Naive thymus-derived CD4-positive, alpha-beta T cell (primary cell): Measurements from ENCODE around the gene EEF1G. TPM values are rescaled to one million over a fixed set of nuclear protein-coding genes. Genes with fewer than 3 reads are reported as not detected.

ENCODE experiments used
- ATAC-seq: fragments of 150-1000 bp; cut with Tn5 transposase; 2 replicates; pipeline ENCODE4 v1.10.0; 2021; ENCODE audit warnings: mild to moderate bottlenecking, moderate library complexity
- CTCF ChIA-PET: fragments of 350-600 bp; sonication (Branson Sonifier 250); formaldehyde crosslinking; loops from one replicate; lab custom pipeline; 2021; ENCODE audit warnings: antibody characterized with exemption; lab: Charles Lee
- POLR2A ChIA-PET: fragments of 350-600 bp; sonication (Branson Sonifier 250); formaldehyde crosslinking; loops from one replicate; lab custom pipeline; 2021; ENCODE audit warnings: antibody characterized with exemption, inconsistent platforms; lab: Charles Lee
- DNase-seq, 9 donors: peaks; one replicate each; pipeline versions ENCODE4 v3.0.0 to v3.0.0-alpha.2; 2020 to 2022; ENCODE audit warnings: mixed read lengths in 1 of 9
- H3K27ac ChIP-seq: one replicate; pipeline ENCODE4 v1.7.0; 2013; ENCODE audit warnings: mild to moderate bottlenecking, low read depth, low read length, moderate library complexity
- H3K27me3 ChIP-seq, 2 donors: one replicate each; pipeline ENCODE4 v1.7.0; 2013; ENCODE audit warnings: low read length in 2 of 2, mild to moderate bottlenecking in 2 of 2, moderate library complexity in 2 of 2; ENCODE audit not compliant: control insufficient read depth in 2 of 2, insufficient read depth in 2 of 2
- H3K36me3 ChIP-seq, 3 experiments: 1 replicate in 2 of 3; 2 replicates in 1 of 3; pipeline ENCODE4 v1.7.0; 2013; ENCODE audit warnings: low read length in 3 of 3, mild to moderate bottlenecking in 3 of 3, moderate library complexity in 1 of 3; ENCODE audit not compliant: insufficient read depth in 3 of 3, control insufficient read depth in 2 of 3
- H3K4me1 ChIP-seq, 2 donors: one replicate each; pipeline ENCODE4 v1.7.0; 2013; ENCODE audit warnings: low read length in 2 of 2, mild to moderate bottlenecking in 2 of 2, moderate library complexity in 1 of 2; ENCODE audit not compliant: control insufficient read depth in 2 of 2, insufficient read depth in 2 of 2
- H3K4me3 ChIP-seq: 2 replicates; pipeline ENCODE4 v1.7.0; 2013; ENCODE audit warnings: mild to moderate bottlenecking, low read length
- H3K9me3 ChIP-seq, 3 experiments: 1 replicate in 2 of 3; 2 replicates in 1 of 3; pipeline ENCODE4 v1.7.0; 2013; ENCODE audit warnings: low read length in 3 of 3; ENCODE audit not compliant: control insufficient read depth in 2 of 3
- H3K27ac Mint-ChIP-seq, 9 donors: one replicate each; pipeline ENCODE4 v1.8.0; 2020 to 2022; ENCODE audit warnings: mixed read lengths in 9 of 9, mild to moderate bottlenecking in 8 of 9, moderate library complexity in 5 of 9, inconsistent platforms in 2 of 9
- H3K27me3 Mint-ChIP-seq, 5 donors: one replicate each; pipeline ENCODE4 v1.8.0; 2021 to 2022; ENCODE audit warnings: mixed read lengths in 5 of 5, mild to moderate bottlenecking in 1 of 5
- H3K36me3 Mint-ChIP-seq, 5 donors: one replicate each; pipeline ENCODE4 v1.8.0; 2020 to 2022; ENCODE audit warnings: mixed read lengths in 5 of 5, mild to moderate bottlenecking in 3 of 5, inconsistent platforms in 1 of 5
- H3K4me1 Mint-ChIP-seq, 7 donors: one replicate each; pipeline ENCODE4 v1.8.0; 2020 to 2022; ENCODE audit warnings: mixed read lengths in 7 of 7, mild to moderate bottlenecking in 3 of 7, inconsistent platforms in 1 of 7
- H3K4me3 Mint-ChIP-seq, 10 donors: one replicate each; pipeline ENCODE4 v1.8.0; 2020 to 2022; ENCODE audit warnings: mild to moderate bottlenecking in 10 of 10, mixed read lengths in 10 of 10, moderate library complexity in 6 of 10, inconsistent platforms in 2 of 10
- H3K9me3 Mint-ChIP-seq, 11 donors: one replicate each; pipeline ENCODE4 v1.8.0; 2020 to 2022; ENCODE audit warnings: mixed read lengths in 11 of 11, mild to moderate bottlenecking in 4 of 11, inconsistent platforms in 1 of 11, moderate library complexity in 1 of 11
- intact Hi-C, 2 donors: fragments of 100-400 bp; cut with micrococcal nuclease; formaldehyde crosslinking; loops; one replicate each; pipeline ENCODE4 v1.15.1; 2023
- polyA plus RNA-seq, 2 donors: library from polyadenylated mRNA; unstranded; fragments of 300-500 nt; fragmentation: Illumina TruSeq; gene quantifications; one replicate each; pipeline ENCODE4 v1.2.3, GENCODE V29; 2021
- total RNA-seq, 6 experiments: library from RNA in 5 of 6; stranded (reverse) in 5 of 6; gene quantifications; 1 replicate in 5 of 6; 2 replicates in 1 of 6; pipeline ENCODE4 v1.2.3 and lab custom pipeline; 2021 to 2026

EEF1G gene
- total and polyA plus RNA-seq, 7 experiments from 2014 or later, result 1,186 to 2,550 (median 2,338) TPM

GRCh38 chr11:62602141-62603071, 28.7 kb upstream of the EEF1G start:
- ChIA-PET CTCF (interaction anchor here (0.5 to 1.3 kb wide), 6 partner anchors 9 to 1551 kb away, joined by 3 to 13 read pairs (median 3); partner anchors contain the start of genes ROM1 and TUT1), POLR2A (interaction anchor here (0.9 to 15.2 kb wide), 24 partner anchors 5 to 279 kb away, joined by 3 to 219 read pairs (median 9); partner anchors contain the start of genes B3GAT3, BSCL2, C11orf98 and CSKMT)
- Mint-ChIP-seq H3K4me1 (peaks cover 45 to 60% (median 50%) of the 10 kb centered on the region in 7 donors), H3K9me3 (peaks cover 0 to 1% (median 0%) of the 10 kb centered on the region in 11 donors), H3K27ac (peak overlapping the region; percentile 90 to 98 (median 97)), H3K27me3 (no peaks in the 10 kb centered on the region), H3K36me3 (peaks cover 11 to 51% (median 35%) of the 10 kb centered on the region in 5 donors), H3K4me3 (peak overlapping the region; percentile 85 to 99 (median 94))
- ATAC-seq, result no peak
- H3K4me1 ChIP-seq, result peaks cover 15 to 23% of the 10 kb centered on the region in 2 donors
- intact Hi-C loops, result loop anchor here in 1 of 2 donors (5.0 kb wide), 1 partner anchor 255 kb away; no protein-coding TSS in a partner anchor
- H3K27ac ChIP-seq, result peak overlapping the region; percentile 98
- H3K27me3 ChIP-seq, result no peaks in the 10 kb centered on the region
- DNase-seq, result peak in 1 of 9 donors; percentile 28
- peaks cover 11 to 60% (median 18%) of the 10 kb centered on the region in 3 experiments for H3K36me3 ChIP-seq
- H3K4me3 ChIP-seq, result peak overlapping the region; percentile 71
- no peaks in the 10 kb centered on the region for H3K9me3 ChIP-seq

- Histone ChIP-seq H3K4me3 (peak within 1 kb of the TSS; percentile 71), H3K27me3 (no peaks in the 10 kb centered on the region), H3K36me3 (peaks cover 12 to 60% (median 25%) of the 10 kb centered on the region in 3 experiments), H3K9me3 (no peaks in the 10 kb centered on the region), H3K4me1 (peaks cover 16 to 23% of the 10 kb centered on the region in 2 donors), H3K27ac (peak within 1 kb of the TSS; percentile 98)
- no peaks in the 10 kb centered on the region for H3K27me3 Mint-ChIP-seq
- peaks cover 0 to 1% (median 0%) of the 10 kb centered on the region in 11 donors for H3K9me3 Mint-ChIP-seq
- peak within 1 kb of the TSS; percentile 85 to 99 (median 94) for H3K4me3 Mint-ChIP-seq
- H3K36me3 Mint-ChIP-seq, result peaks cover 11 to 55% (median 37%) of the 10 kb centered on the region in 5 donors
- intact Hi-C loops, result loop anchor here (1.0 to 5.0 kb wide), 6 partner anchors 11 to 256 kb away; partner anchors contain the start of genes EML3 (in 1 of the 2), GANAB (in 1 of the 2), HNRNPUL2 (in 1 of the 2) and UBXN1 (in 1 of the 2)
- peaks cover 43 to 64% (median 54%) of the 10 kb centered on the region in 7 donors for H3K4me1 Mint-ChIP-seq
- ATAC-seq (peak; percentile 85), DNase-seq (peak; percentile 98 to 100 (median 100))
- ChIA-PET CTCF (interaction anchor here (0.6 to 1.3 kb wide), 6 partner anchors 9 to 207 kb away, joined by 3 to 13 read pairs (median 3); partner anchors contain the start of genes ROM1 and TUT1), POLR2A (interaction anchor here (0.5 to 15.2 kb wide), 29 partner anchors 7 to 280 kb away, joined by 3 to 219 read pairs (median 5); partner anchors contain the start of genes B3GAT3, BSCL2, C11orf98 and CSKMT)
- peak within 1 kb of the TSS; percentile 90 to 98 (median 97) for H3K27ac Mint-ChIP-seq
Observed at GRCh38 chr11:62601372-62602140, 27.9 kb upstream of the EEF1G start, which contains the start of gene MTA2. Gene MTA2, minus strand, starts transcription at chr11:62601865. Its CDS starts 415 bp downstream, at chr11:62601450.

- peak overlapping the region; percentile 90 to 98 (median 97) for H3K27ac Mint-ChIP-seq
- H3K27me3 ChIP-seq, result no peaks in the 10 kb centered on the region
- peaks cover 43 to 64% (median 51%) of the 10 kb centered on the region in 7 donors for H3K4me1 Mint-ChIP-seq
- peaks cover 12 to 62% (median 30%) of the 10 kb centered on the region in 3 experiments for H3K36me3 ChIP-seq
- H3K4me3 ChIP-seq, result peak overlapping the region; percentile 71
- no peaks in the 10 kb centered on the region for H3K27me3 Mint-ChIP-seq
- H3K27ac ChIP-seq, result peak overlapping the region; percentile 98
- ATAC-seq (no peak), DNase-seq (peak in 1 of 9 donors; percentile 66)
- peaks cover 19 to 23% of the 10 kb centered on the region in 2 donors for H3K4me1 ChIP-seq
- no peaks in the 10 kb centered on the region for H3K9me3 ChIP-seq
- H3K9me3 Mint-ChIP-seq, result peaks cover 0 to 1% (median 0%) of the 10 kb centered on the region in 11 donors
- H3K36me3 Mint-ChIP-seq, result peaks cover 11 to 56% (median 39%) of the 10 kb centered on the region in 5 donors
- ChIA-PET CTCF (interaction anchor here (0.6 to 1.3 kb wide), 4 partner anchors 9 to 95 kb away, joined by 3 to 13 read pairs (median 6); partner anchors contain the start of gene TUT1), POLR2A (interaction anchor here (1.0 to 15.2 kb wide), 25 partner anchors 7 to 280 kb away, joined by 3 to 219 read pairs (median 7); partner anchors contain the start of genes B3GAT3, C11orf98, CSKMT and EEF1G)
- intact Hi-C loops, result loop anchor here (1.0 to 5.0 kb wide), 6 partner anchors 11 to 256 kb away; partner anchors contain the start of genes EML3 (in 1 of the 2), GANAB (in 1 of the 2), HNRNPUL2 (in 1 of the 2) and UBXN1 (in 1 of the 2)
- H3K4me3 Mint-ChIP-seq, result peak overlapping the region; percentile 85 to 99 (median 94)
Observed at GRCh38 chr11:62601122-62601371, 27.4 kb upstream of the EEF1G start.

DNA sequence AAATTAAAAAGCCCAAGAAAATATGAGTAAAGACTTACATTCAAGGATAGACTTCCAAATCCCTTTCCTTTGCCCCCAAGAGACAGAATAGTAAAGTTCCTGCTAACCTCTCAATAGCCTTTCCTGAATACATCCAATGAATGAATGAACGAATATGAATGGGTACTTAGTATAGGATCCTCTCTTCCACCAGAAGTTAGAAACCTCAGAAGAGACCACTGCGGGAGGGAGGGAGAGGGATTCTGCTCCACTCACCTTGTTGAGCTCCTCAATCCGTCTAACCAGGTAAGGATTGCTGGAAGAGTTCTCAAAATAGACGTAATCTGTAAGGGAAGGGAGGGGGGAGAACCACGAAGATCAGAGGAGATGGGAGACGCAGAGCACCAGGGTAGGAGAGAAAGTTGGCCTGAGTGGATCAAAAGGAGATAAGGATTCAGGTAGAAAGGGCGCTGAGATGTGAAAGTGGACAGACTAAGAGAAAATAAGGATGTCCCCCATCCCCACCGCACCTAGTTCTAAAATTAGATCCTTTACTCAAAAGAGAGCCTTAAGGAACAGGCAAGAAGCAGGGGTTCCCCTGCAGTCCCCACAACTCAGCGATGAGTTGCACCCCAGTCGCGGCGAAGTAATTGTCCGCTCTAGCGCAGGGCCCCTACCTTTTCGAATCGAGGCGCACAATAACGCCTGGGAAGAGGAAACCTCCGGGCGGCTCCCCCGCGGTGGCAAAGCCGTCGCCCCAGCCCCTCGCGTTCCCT, 26.9 kb upstream of the EEF1G start:
- Mint-ChIP-seq H3K27me3 (no peaks in the 10 kb centered on the region), H3K36me3 (peaks cover 13 to 59% (median 42%) of the 10 kb centered on the region in 5 donors), H3K9me3 (peaks cover 0 to 1% (median 0%) of the 10 kb centered on the region in 11 donors), H3K4me1 (peaks cover 44 to 66% (median 51%) of the 10 kb centered on the region in 7 donors), H3K4me3 (peak overlapping the region; percentile 85 to 99 (median 94)), H3K27ac (peak overlapping the region; percentile 90 to 98 (median 97))
- Histone ChIP-seq H3K36me3 (peaks cover 12 to 62% (median 35%) of the 10 kb centered on the region in 3 experiments), H3K9me3 (no peaks in the 10 kb centered on the region), H3K27ac (peak overlapping the region; percentile 98), H3K4me3 (peak overlapping the region; percentile 71), H3K27me3 (no peaks in the 10 kb centered on the region), H3K4me1 (peaks cover 19 to 23% of the 10 kb centered on the region in 2 donors)
- ATAC-seq (no peak), DNase-seq (peak in 3 of 9 donors; percentile 21 to 34 (median 24))
- intact Hi-C loops, result loop anchor here (1.0 to 5.0 kb wide), 6 partner anchors 12 to 257 kb away; partner anchors contain the start of genes EML3 (in 1 of the 2), GANAB (in 1 of the 2), HNRNPUL2 (in 1 of the 2) and UBXN1 (in 1 of the 2)
- ChIA-PET POLR2A (interaction anchor here (1.0 to 15.2 kb wide), 26 partner anchors 8 to 254 kb away, joined by 3 to 219 read pairs (median 8); partner anchors contain the start of genes B3GAT3, C11orf98, CSKMT and EEF1G), CTCF (interaction anchor here (0.6 to 1.7 kb wide), 4 partner anchors 9 to 254 kb away, joined by 3 to 8 read pairs (median 4); partner anchors contain the start of gene TUT1)

DNA sequence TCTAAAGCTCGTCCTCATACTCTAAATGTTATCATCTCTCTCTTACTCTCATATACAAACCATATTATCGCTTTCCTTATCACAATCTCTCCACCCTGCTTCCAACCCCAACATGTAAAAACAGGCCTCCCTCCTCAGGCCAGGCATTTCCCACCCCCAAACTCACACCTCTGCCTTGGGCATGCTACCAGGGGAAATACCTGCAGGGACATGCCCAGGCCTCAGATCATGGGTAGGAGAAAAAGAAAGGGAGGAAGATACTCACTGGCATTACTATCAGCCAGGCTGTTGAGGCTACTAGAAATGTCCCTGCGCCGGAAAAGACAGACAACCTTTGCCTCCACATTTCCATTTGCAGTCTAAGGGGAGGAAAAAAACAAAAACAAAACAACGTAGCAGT, 26.2 kb upstream of the EEF1G start:
- peak overlapping the region; percentile 98 for H3K27ac ChIP-seq
- DNase-seq (no peak), ATAC-seq (no peak)
- peak overlapping the region; percentile 85 to 99 (median 94) for H3K4me3 Mint-ChIP-seq
- POLR2A ChIA-PET, result interaction anchor here (0.6 to 15.2 kb wide), 26 partner anchors 9 to 255 kb away, joined by 3 to 219 read pairs (median 7); partner anchors contain the start of genes B3GAT3, BSCL2, C11orf98 and CSKMT
- no peaks in the 10 kb centered on the region for H3K9me3 ChIP-seq
- no peaks in the 10 kb centered on the region for H3K27me3 ChIP-seq
- peak overlapping the region; percentile 71 for H3K4me3 ChIP-seq
- H3K9me3 Mint-ChIP-seq, result peaks cover 0 to 1% (median 0%) of the 10 kb centered on the region in 11 donors
- H3K27ac Mint-ChIP-seq, result peak overlapping the region; percentile 90 to 98 (median 97)
- H3K4me1 Mint-ChIP-seq, result peaks cover 45 to 65% (median 55%) of the 10 kb centered on the region in 7 donors
- CTCF ChIA-PET, result interaction anchor here (0.6 to 1.7 kb wide), 6 partner anchors 8 to 254 kb away, joined by 3 to 8 read pairs (median 4); partner anchors contain the start of gene TUT1
- H3K36me3 Mint-ChIP-seq, result peaks cover 16 to 62% (median 47%) of the 10 kb centered on the region in 5 donors
- peaks cover 19 to 23% of the 10 kb centered on the region in 2 donors for H3K4me1 ChIP-seq
- H3K27me3 Mint-ChIP-seq, result no peaks in the 10 kb centered on the region
- H3K36me3 ChIP-seq, result peaks cover 12 to 62% (median 35%) of the 10 kb centered on the region in 3 experiments
- intact Hi-C loops, result loop anchor here (1.0 to 5.0 kb wide), 17 partner anchors 9 to 281 kb away; partner anchors contain the start of genes GANAB (in 2 of the 2), INTS5 (in 2 of the 2), TUT1 (in 2 of the 2) and C11orf98 (in 1 of the 2)
